ENCODE results near the gene UTRN. TPM values are rescaled to one million over a fixed set of nuclear protein-coding genes. Genes with fewer than 3 reads are reported as not detected.

The UTRN gene
- 668 and 774 TPM in 2 replicates for total RNA-seq

GRCh38 chr6:144284783-144285547, at the start of gene UTRN:
TSS of gene UTRN (plus strand) at chr6:144285335. CDS start at chr6:144291829, 6,494 bp downstream.

Other genes with a start within 250 kb of the UTRN start
- gene SF3B5, start 189.8 kb upstream of the UTRN start, total RNA-seq, result 143 and 144 TPM in 2 replicates
- 9.6 and 9.8 TPM in 2 replicates for gene STX11, start 134.8 kb upstream of the UTRN start, total RNA-seq